ACC112 (cell line): Measurements from ENCODE around the gene ZMYND15.

ENCODE experiments used
- H2AFZ ChIP-seq: fragments of 200-600 bp; sonication (generic); one replicate; pipeline ENCODE4 v1.6.0; 2017; ENCODE audit warnings: antibody characterized with exemption, low read length; ENCODE audit not compliant: unreplicated experiment
- H3K27ac ChIP-seq: fragments of 200-600 bp; sonication (generic); 2 replicates; pipeline ENCODE4 v1.5.1; 2014; ENCODE audit warnings: low read depth, mild to moderate bottlenecking, antibody characterized with exemption, low read length, moderate library complexity
- H3K27me3 ChIP-seq: fragments of 200-600 bp; sonication (generic); 2 replicates; pipeline ENCODE4 v1.6.1; 2014; ENCODE audit warnings: mild to moderate bottlenecking, antibody characterized with exemption, low read length, moderate library complexity, mixed read lengths; ENCODE audit not compliant: insufficient read depth
- H3K36me3 ChIP-seq: fragments of 200-600 bp; sonication (generic); 2 replicates; pipeline ENCODE4 v1.6.1; 2016; ENCODE audit warnings: mild to moderate bottlenecking, antibody characterized with exemption, low read length, moderate library complexity, mixed read lengths; ENCODE audit not compliant: insufficient read depth
- H3K4me1 ChIP-seq: fragments of 200-600 bp; sonication (generic); one replicate; pipeline ENCODE4 v1.6.1; 2016; ENCODE audit warnings: low read length, mixed read lengths; ENCODE audit not compliant: insufficient read depth, unreplicated experiment, control insufficient read depth
- H3K4me3 ChIP-seq: fragments of 200-600 bp; sonication (generic); 2 replicates; pipeline ENCODE4 v1.5.1; 2014; ENCODE audit warnings: mild to moderate bottlenecking, low read depth, low read length
- H3K79me2 ChIP-seq: fragments of 200-600 bp; sonication (generic); one replicate; pipeline ENCODE4 v1.6.0; 2016; ENCODE audit warnings: low read length; ENCODE audit not compliant: control insufficient read depth, unreplicated experiment, insufficient read depth

ZMYND15 gene

GRCh38 chr17:4733073-4733531 is 6.5 kb upstream of the ZMYND15 start:
- Histone ChIP-seq H2AFZ (no peak overlapping the region), H3K36me3 (no peaks in the 10 kb centered on the region), H3K27me3 (no peaks in the 10 kb centered on the region), H3K4me3 (no peak overlapping the region), H3K4me1 (peaks cover 3% of the 10 kb centered on the region), H3K27ac (no peak overlapping the region), H3K79me2 (no peaks in the 10 kb centered on the region)

DNA sequence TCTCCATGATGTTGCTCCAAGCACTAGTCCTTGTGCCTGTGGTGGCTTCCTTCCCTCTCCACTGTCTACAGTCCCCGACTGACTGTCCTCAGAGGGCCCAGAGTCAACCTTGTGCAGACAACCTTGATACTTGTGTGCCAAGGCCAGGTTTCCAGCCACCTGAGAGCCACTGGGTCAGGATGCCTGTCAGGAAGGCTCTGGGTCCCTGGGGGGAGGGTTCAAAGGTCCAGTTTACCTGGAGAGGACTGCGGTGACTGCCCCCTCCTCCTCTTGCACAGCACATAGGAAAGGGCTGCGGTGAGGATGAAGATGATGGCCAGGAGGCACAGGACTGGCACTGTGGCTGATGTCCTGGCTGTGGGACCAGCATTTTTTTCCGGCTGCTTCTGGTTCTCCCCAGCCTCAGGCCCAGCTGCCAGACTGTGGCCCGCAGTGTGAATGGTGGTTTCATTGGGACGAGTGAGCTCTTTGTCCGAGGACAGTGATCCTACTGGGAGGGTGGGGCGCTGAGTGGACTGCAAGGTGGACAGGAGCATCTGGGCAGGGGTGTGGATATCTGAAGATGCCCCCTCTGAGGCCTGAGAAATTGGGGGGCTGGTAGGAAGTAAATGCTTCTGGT is 4.7 kb upstream of the ZMYND15 start:
- Histone ChIP-seq H3K4me1 (peaks cover 8% of the 10 kb centered on the region), H3K4me3 (no peak overlapping the region), H3K36me3 (no peaks in the 10 kb centered on the region), H3K79me2 (no peaks in the 10 kb centered on the region), H3K27ac (no peak overlapping the region), H3K27me3 (peaks cover 12% of the 10 kb centered on the region), H2AFZ (no peak overlapping the region)

DNA sequence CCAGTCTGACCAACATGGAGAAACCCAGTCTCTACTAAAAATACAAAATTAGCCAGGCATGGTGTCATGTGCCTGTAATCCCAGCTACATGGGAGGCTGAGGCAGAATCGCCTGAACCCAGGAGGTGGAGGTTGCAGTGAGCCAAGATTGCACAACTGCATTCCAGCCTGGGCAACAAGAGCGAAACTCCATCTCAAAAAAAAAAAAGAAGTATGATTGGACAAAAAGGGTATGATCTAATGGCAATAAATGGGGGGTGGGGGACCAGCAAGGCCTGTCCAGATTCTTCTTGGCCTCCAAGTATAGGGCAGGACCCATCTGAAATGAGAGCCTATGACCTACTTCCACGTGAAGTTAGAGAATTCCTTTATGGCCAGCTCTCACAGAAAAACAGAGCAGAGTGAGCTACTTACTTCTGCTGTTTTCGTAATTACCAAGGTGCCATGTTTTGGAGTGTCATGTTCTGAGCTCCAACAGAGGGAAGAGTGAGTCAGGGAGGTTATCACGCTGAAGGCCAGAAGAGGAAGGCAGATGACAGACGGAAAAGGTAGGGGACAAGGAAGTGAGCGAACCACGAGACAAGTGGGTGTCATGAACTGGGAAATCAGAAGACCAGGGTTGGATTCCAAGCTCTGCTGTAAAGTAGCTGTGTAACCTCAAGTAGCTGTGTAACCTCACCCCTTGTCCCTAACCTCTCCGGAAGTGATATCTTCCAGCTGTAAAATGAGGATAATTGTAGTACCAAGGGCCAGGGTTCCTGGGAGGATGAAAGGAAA is 3.6 kb upstream of the ZMYND15 start:
- Histone ChIP-seq H3K79me2 (no peaks in the 10 kb centered on the region), H2AFZ (no peak overlapping the region), H3K27ac (no peak overlapping the region), H3K4me1 (peaks cover 8% of the 10 kb centered on the region), H3K36me3 (no peaks in the 10 kb centered on the region), H3K27me3 (peaks cover 21% of the 10 kb centered on the region), H3K4me3 (no peak overlapping the region)

DNA sequence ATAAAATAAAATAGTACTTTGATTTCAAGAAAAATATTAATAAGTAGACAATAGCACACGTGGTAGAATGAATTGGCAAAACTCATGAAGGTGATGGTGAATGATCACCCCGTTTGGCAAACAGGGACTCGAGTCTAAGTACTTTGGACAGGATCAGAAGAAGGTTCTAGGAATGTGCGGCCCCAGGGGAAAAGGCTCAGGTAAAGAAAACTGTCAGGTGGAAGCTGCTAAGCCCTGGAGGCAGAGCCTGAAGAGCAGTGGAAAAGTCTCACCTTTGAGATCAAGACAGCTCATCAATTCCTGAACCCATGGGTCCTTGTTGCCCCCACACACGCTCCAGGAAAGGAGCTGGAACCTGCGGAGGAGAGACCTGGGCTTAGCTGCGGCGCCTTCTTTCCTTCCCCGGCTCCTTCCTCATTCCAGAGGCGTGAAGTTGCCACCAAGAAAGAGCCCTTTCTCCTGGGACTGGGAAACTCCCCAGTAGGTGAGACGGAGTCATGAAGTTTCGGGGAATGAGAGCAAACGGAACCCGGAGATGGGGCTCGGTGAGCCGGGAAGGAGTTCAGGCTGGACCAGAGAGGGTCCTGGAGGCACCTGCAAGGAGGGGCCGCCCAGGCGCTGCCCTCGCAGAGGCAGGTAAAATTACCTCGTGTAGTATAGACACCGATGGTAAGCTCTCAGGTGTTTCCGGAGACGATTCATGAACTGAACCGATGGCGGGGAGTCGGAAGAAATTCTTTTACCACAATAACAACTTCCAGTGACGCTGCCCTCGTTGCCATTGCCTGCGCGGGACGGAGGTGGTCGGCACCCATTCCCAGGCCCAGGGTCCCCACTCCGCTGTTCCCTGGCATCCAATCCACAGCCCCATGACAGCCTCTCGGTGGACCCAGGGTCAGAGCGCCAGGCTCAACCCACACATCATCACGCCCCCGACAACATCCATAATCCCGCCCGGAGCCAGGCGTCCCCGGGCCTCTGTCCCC is 1.2 kb upstream of the ZMYND15 start:
- Histone ChIP-seq H3K27me3 (peaks cover 21% of the 10 kb centered on the region), H2AFZ (peak overlapping the region; percentile 90), H3K79me2 (no peaks in the 10 kb centered on the region), H3K36me3 (no peaks in the 10 kb centered on the region), H3K4me3 (peak overlapping the region; percentile 92), H3K27ac (no peak overlapping the region), H3K4me1 (peaks cover 8% of the 10 kb centered on the region)

GRCh38 chr17:4740025-4740351 is 355 bp downstream of the ZMYND15 start:
- H3K79me2 ChIP-seq: no peaks in the 10 kb centered on the region
- peak overlapping the region; percentile 92 for H3K4me3 ChIP-seq
- H2AFZ ChIP-seq: peak overlapping the region; percentile 90
- no peak overlapping the region for H3K27ac ChIP-seq
- peaks cover 22% of the 10 kb centered on the region for H3K27me3 ChIP-seq
- H3K4me1 ChIP-seq: peaks cover 8% of the 10 kb centered on the region
- no peaks in the 10 kb centered on the region for H3K36me3 ChIP-seq

DNA sequence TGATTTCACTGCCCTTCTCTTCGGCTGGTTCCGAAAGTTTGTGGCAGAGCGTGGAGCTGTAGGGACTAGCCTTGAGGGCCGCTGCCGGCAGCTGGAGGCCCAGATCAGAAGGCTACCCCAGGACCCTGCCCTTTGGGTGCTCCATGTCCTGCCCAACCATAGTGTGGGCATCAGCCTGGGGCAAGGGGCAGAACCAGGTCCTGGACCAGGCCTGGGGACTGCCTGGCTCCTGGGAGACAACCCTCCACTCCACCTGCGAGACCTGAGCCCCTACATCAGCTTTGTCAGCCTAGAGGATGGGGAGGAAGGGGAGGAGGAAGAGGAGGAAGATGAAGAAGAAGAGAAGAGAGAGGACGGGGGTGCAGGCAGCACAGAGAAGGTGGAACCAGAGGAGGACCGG is 951 bp downstream of the ZMYND15 start:
- H3K36me3 ChIP-seq: no peaks in the 10 kb centered on the region
- peaks cover 8% of the 10 kb centered on the region for H3K4me1 ChIP-seq
- H3K27me3 ChIP-seq: peaks cover 27% of the 10 kb centered on the region
- H3K79me2 ChIP-seq: no peaks in the 10 kb centered on the region
- no peak overlapping the region for H3K27ac ChIP-seq
- H2AFZ ChIP-seq: no peak overlapping the region
- no peak overlapping the region; the same call in 1 of the 2 replicates for H3K4me3 ChIP-seq

DNA sequence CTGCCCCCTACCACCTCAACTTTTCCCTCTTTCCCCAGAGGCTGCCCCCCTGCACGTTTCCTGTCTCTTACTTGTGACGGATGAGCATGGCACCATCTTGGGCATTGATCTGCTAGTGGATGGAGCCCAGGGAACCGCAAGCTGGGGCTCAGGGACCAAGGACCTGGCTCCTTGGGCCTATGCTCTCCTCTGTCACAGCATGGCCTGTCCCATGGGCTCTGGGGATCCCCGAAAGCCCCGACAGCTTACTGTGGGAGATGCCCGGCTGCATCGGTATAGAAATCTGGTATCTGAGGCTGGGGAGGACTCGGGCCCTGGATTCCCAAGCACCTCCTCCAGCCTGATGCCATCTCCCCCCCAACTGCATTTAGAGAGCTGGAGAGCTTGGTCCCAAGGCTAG is 1.9 kb downstream of the ZMYND15 start:
- no peak overlapping the region for H2AFZ ChIP-seq
- no peaks in the 10 kb centered on the region for H3K36me3 ChIP-seq
- peaks cover 31% of the 10 kb centered on the region for H3K27me3 ChIP-seq
- peaks cover 8% of the 10 kb centered on the region for H3K4me1 ChIP-seq
- no peaks in the 10 kb centered on the region for H3K79me2 ChIP-seq
- H3K27ac ChIP-seq: no peak overlapping the region
- H3K4me3 ChIP-seq: no peak overlapping the region

DNA sequence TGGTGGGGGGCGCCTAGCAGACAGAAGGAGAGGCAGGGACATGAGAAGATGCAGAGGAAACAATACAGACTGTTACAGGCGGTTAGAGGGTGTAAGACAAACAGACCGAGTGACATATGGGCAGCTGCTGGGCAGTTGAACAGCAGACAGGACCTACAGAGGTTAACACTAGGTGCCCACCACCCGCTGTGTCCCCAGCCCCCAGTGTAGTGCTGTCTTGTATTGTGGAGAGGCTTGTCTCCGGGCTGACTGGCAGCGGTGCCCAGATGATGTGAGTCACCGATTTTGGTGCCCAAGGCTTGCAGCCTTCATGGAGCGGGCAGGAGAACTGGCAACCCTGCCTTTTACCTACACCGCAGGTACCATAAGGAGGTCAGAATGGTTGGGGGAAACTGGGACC is 2.5 kb downstream of the ZMYND15 start:
- Histone ChIP-seq H3K79me2 (no peaks in the 10 kb centered on the region), H3K4me1 (peaks cover 8% of the 10 kb centered on the region), H3K27me3 (peaks cover 31% of the 10 kb centered on the region), H3K27ac (no peak overlapping the region), H2AFZ (no peak overlapping the region), H3K36me3 (no peaks in the 10 kb centered on the region), H3K4me3 (no peak overlapping the region)

DNA sequence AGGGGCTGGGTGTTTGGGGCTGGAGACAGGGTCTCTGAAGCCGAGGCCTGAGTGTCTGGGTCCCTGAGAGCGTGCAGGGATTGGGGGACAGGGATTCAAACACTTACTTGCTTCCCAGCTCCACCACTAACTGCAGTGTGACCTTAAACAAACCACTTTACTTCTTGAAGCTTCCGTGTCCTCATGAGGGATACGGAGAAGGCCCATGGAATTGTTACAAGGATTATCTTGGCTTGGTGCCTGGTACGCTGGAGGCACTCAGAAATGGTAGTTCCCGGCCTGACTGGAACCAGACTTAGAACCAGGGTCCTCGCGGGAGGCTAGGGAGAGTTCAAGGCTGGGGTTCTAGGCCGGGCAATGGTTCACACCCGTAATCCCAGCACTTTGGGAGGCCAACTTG is 3.0 kb downstream of the ZMYND15 start:
- no peaks in the 10 kb centered on the region for H3K36me3 ChIP-seq
- H2AFZ ChIP-seq: no peak overlapping the region
- H3K79me2 ChIP-seq: no peaks in the 10 kb centered on the region
- H3K27me3 ChIP-seq: peaks cover 31% of the 10 kb centered on the region
- no peak overlapping the region for H3K4me3 ChIP-seq
- H3K27ac ChIP-seq: no peak overlapping the region
- H3K4me1 ChIP-seq: peaks cover 8% of the 10 kb centered on the region

GRCh38 chr17:4743216-4743615 is 3.6 kb downstream of the ZMYND15 start:
- Histone ChIP-seq H3K79me2 (no peaks in the 10 kb centered on the region), H3K4me1 (peaks cover 8% of the 10 kb centered on the region), H3K27me3 (peaks cover 30% of the 10 kb centered on the region), H3K4me3 (no peak overlapping the region), H2AFZ (no peak overlapping the region), H3K27ac (no peak overlapping the region), H3K36me3 (no peaks in the 10 kb centered on the region)
